ENCODE measurements around the gene PFKFB4.

- TF ChIP-seq CTCF (conservative IDR thresholded peaks at IDR 0.05; ENCODE audit: low read depth in 2 of 2) (no peak), EZH2phosphoT487 (IDR thresholded peaks at IDR 0.05; ENCODE audit: unreplicated experiment) (no peak), ETS1 (IDR thresholded peaks at IDR 0.05) (no peak), EZH2 (IDR thresholded peaks at IDR 0.05; ENCODE audit: low read depth, unreplicated experiment) (no peak)
- TF ChIP-seq, protein P1, sequence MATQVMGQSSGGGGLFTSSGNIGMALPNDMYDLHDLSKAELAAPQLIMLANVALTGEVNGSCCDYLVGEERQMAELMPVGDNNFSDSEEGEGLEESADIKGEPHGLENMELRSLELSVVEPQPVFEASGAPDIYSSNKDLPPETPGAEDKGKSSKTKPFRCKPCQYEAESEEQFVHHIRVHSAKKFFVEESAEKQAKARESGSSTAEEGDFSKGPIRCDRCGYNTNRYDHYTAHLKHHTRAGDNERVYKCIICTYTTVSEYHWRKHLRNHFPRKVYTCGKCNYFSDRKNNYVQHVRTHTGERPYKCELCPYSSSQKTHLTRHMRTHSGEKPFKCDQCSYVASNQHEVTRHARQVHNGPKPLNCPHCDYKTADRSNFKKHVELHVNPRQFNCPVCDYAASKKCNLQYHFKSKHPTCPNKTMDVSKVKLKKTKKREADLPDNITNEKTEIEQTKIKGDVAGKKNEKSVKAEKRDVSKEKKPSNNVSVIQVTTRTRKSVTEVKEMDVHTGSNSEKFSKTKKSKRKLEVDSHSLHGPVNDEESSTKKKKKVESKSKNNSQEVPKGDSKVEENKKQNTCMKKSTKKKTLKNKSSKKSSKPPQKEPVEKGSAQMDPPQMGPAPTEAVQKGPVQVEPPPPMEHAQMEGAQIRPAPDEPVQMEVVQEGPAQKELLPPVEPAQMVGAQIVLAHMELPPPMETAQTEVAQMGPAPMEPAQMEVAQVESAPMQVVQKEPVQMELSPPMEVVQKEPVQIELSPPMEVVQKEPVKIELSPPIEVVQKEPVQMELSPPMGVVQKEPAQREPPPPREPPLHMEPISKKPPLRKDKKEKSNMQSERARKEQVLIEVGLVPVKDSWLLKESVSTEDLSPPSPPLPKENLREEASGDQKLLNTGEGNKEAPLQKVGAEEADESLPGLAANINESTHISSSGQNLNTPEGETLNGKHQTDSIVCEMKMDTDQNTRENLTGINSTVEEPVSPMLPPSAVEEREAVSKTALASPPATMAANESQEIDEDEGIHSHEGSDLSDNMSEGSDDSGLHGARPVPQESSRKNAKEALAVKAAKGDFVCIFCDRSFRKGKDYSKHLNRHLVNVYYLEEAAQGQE (IDR thresholded peaks at IDR 0.05; ENCODE audit: unreplicated experiment), result no peak
Measured at GRCh38 chr3:48535578-48535977, 21.0 kb downstream of the PFKFB4 start.
